GM13977 (cell line): ENCODE data around the gene AATK.

Experiments
- DNase-seq: peaks from one replicate; pipeline ENCODE4 v3.0.0; 2012; ENCODE audit warnings: low spot score
- CTCF ChIP-seq: IDR thresholded peaks from 2 replicates; pipeline ENCODE4 v1.5.1; 2012; ENCODE audit warnings: mild to moderate bottlenecking, control low read depth; ENCODE audit not compliant: insufficient read depth; ENCODE audit errors: extremely low read depth, missing control alignments
- in situ Hi-C: fragments of 300-500 bp; cut with MboI; formaldehyde crosslinking; loops from one replicate; pipeline ENCODE4 v1.12.0; 2022; ENCODE audit warnings: low sequenced_read_pairs, low pct_unique_long_range_greater_than_20kb, mixed read lengths, inconsistent platforms; ENCODE audit not compliant: unreplicated experiment

AATK gene

GRCh38 chr17:81102352-81102751, 63.7 kb downstream of the AATK start:
- DNase-seq, result no peak
- TF ChIP-seq CTCF, result no peak
- in situ Hi-C loops, result no loop called here

- TF ChIP-seq CTCF, result peak; percentile 100
- peak; percentile 99 for DNase-seq
- in situ Hi-C loops, result no loop called here
Measured at GRCh38 chr17:81101614-81102306, 64.3 kb downstream of the AATK start.

- in situ Hi-C loops, result no loop called here
- no peak for DNase-seq
- TF ChIP-seq CTCF, result no peak
Measured at GRCh38 chr17:81100668-81101067, 65.4 kb downstream of the AATK start.

GRCh38 chr17:81099888-81100287, 66.1 kb downstream of the AATK start:
- in situ Hi-C loops, result no loop called here
- TF ChIP-seq CTCF, result no peak
- DNase-seq, result no peak

- in situ Hi-C loops, result no loop called here
- no peak for TF ChIP-seq CTCF
- DNase-seq, result no peak
Measured at GRCh38 chr17:81097943-81098308, 68.1 kb downstream of the AATK start.

GRCh38 chr17:81097134-81097942, 68.7 kb downstream of the AATK start:
- peak; percentile 67 for DNase-seq
- in situ Hi-C loops, result no loop called here
- TF ChIP-seq CTCF, result peak; percentile 34
